Measurements from ENCODE around the gene MAOA.
"Not testable (repeated sequence)": the region's sequence is repeated elsewhere in the genome, so short reads cannot be mapped to it uniquely, and the experiment has no call there.

MAOA gene

DNA sequence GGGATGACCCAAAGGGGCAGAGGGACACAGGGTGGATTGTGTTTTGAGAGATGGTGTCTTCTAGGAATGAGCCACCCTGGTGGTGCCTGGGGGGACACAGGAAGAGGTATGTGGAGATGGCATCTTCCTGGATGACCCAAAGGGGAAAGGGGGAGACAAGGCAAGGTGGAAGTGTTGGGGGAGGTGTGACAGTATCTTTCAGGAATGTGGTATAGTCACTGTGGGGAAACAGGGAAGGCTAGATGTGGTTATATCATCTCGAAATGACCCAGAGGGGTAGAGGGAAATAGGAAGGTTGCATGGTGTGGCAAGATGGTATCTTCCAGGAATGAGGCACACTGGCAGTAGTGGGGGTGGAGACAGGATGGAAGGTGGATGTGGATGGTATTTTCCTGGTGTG, 62.9 kb downstream of the MAOA start:
- no peaks in the 10 kb centered on the region for H3K4me1 ChIP-seq (ENCODE audit: insufficient read depth, low read length)
- H3K27me3 ChIP-seq (ENCODE audit: control insufficient read depth in 1 of 2, insufficient read depth in 2 of 2, low read length in 2 of 2), result no peaks in the 10 kb centered on the region
- H3K36me3 ChIP-seq (ENCODE audit: insufficient read depth, low read length), result peaks cover 7% of the 10 kb centered on the region
- no peak overlapping the region for H3K27ac ChIP-seq (ENCODE audit: low read depth, low read length)
- H3K9ac ChIP-seq (ENCODE audit: low read length), result no peak overlapping the region
- no peaks in the 10 kb centered on the region for H3K9me3 ChIP-seq (ENCODE audit: low read length)
- no peak overlapping the region for H3K4me3 ChIP-seq (ENCODE audit: low read depth in 1 of 2, low read length in 2 of 2)

DNA sequence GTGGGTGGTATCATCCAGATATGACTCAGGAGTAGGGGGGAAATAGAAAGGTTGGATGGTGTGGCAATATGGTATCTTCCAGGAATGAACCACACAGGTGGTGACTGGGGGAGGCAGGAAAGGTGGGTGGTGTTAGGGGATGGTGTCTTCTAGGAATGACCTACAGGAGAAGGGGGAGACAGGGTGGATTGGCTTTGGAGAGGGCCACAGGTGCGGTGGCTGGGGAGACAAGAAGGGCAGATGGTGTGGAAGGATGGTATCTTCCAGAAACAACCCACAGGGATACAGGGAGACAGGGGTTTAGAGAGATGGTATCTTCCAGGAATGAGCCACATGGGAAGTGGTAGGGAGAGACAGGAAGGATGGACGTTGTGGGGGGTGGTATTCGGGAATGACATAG, 64.0 kb downstream of the MAOA start:
- Histone ChIP-seq H3K27ac (ENCODE audit: low read depth, low read length) (no peak overlapping the region), H3K27me3 (ENCODE audit: control insufficient read depth in 1 of 2, insufficient read depth in 2 of 2, low read length in 2 of 2) (no peaks in the 10 kb centered on the region), H3K9ac (ENCODE audit: low read length) (no peak overlapping the region), H3K36me3 (ENCODE audit: insufficient read depth, low read length) (peaks cover 7% of the 10 kb centered on the region), H3K4me1 (ENCODE audit: insufficient read depth, low read length) (no peaks in the 10 kb centered on the region), H3K4me3 (ENCODE audit: low read depth in 1 of 2, low read length in 2 of 2) (no peak overlapping the region), H3K9me3 (ENCODE audit: low read length) (no peaks in the 10 kb centered on the region)

DNA sequence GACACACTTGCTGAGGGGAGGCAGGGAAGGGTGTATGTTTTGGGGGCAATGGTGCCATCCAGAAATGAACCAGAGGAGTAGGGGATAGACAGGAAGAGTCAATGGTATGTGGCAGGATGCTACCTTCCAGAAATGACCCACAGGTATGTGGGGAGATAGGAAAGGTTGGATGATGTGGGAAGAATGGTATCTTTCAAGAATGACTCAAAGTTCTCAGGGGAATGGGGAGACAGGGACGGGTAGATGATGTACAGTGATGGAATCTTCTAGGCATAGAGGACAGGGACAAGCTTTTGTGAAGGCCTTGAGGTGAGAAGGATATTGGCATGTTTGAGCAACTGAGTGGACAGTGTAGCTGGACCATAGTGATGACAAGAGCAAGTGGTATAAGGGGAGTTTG, 64.9 kb downstream of the MAOA start:
- Histone ChIP-seq H3K9me3 (ENCODE audit: low read length) (no peaks in the 10 kb centered on the region), H3K36me3 (ENCODE audit: insufficient read depth, low read length) (peaks cover 7% of the 10 kb centered on the region), H3K4me1 (ENCODE audit: insufficient read depth, low read length) (no peaks in the 10 kb centered on the region), H3K27me3 (ENCODE audit: control insufficient read depth in 1 of 2, insufficient read depth in 2 of 2, low read length in 2 of 2) (no peaks in the 10 kb centered on the region), H3K9ac (ENCODE audit: low read length) (no peak overlapping the region), H3K4me3 (ENCODE audit: low read depth in 1 of 2, low read length in 2 of 2) (no peak overlapping the region), H3K27ac (ENCODE audit: low read depth, low read length) (no peak overlapping the region)

DNA sequence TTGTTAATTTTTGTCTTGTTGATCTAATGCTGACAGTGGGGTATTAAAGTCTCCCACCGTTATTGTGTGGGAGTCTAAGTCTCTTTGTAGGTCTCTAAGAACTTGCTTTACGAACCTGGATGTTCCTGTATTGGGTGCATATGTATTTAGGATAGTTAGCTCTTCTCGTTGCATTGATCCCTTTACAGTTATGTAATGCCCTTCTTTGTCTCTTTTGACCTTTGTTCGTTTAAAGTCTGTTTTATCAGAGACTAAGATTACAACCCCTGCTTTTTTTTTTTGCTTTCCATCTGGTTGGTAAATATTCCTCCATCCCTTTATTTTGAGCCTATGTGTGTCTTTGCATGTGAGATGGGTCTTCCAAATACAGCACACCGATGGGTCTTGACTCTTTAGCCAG, 69.1 kb downstream of the MAOA start:
- not testable (repeated sequence) for H3K27me3 ChIP-seq (ENCODE audit: control insufficient read depth in 1 of 2, insufficient read depth in 2 of 2, low read length in 2 of 2); H3K4me1 ChIP-seq (ENCODE audit: insufficient read depth, low read length); H3K4me3 ChIP-seq (ENCODE audit: low read depth in 1 of 2, low read length in 2 of 2); H3K9ac ChIP-seq (ENCODE audit: low read length); H3K9me3 ChIP-seq (ENCODE audit: low read length); H3K27ac ChIP-seq (ENCODE audit: low read depth, low read length); H3K36me3 ChIP-seq (ENCODE audit: insufficient read depth, low read length)

DNA sequence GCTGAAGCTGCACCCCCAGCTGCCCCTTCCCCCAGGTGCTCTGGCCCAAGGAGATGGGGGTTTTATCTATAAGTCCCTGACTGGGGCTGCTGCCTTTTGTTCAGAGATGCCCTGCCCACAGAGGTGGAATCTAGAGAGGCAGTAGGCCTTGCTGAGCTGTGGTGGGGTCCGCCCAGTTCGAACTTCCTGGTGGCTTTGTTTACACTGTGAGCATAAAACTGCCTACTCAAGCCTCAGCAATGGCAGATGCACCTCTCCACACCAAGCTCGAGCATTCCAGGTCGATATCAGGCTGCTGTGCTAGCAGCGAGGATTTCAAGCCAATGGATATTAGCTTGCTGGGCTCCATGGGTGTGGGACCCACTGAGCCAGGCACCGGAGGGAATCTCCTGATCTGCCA, 71.2 kb downstream of the MAOA start:
- H3K27me3 ChIP-seq (ENCODE audit: control insufficient read depth in 1 of 2, insufficient read depth in 2 of 2, low read length in 2 of 2); H3K9me3 ChIP-seq (ENCODE audit: low read length); H3K27ac ChIP-seq (ENCODE audit: low read depth, low read length); H3K4me1 ChIP-seq (ENCODE audit: insufficient read depth, low read length); H3K36me3 ChIP-seq (ENCODE audit: insufficient read depth, low read length); H3K4me3 ChIP-seq (ENCODE audit: low read depth in 1 of 2, low read length in 2 of 2); H3K9ac ChIP-seq (ENCODE audit: low read length): not testable (repeated sequence)

DNA sequence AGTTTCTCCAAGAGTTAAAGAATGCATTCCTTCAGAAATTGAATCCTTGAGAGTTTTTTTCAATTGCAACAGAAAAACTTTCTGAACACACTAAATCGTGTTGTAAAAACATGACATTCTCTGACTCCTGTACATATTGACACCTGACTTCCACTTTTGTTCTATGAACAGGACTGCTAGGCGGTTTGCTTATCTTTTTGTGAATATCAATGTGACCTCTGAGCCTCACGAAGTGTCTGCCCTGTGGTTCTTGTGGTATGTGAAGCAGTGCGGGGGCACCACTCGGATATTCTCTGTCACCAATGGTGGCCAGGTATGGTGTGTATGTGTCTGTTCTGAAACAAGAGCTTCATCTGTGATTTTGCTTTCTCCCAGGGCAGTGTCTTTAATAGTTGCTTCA, 71.9 kb downstream of the MAOA start:
- Histone ChIP-seq H3K9me3 (ENCODE audit: low read length) (no peaks in the 10 kb centered on the region), H3K27me3 (ENCODE audit: control insufficient read depth in 1 of 2, insufficient read depth in 2 of 2, low read length in 2 of 2) (no peaks in the 10 kb centered on the region), H3K4me1 (ENCODE audit: insufficient read depth, low read length) (no peaks in the 10 kb centered on the region), H3K4me3 (ENCODE audit: low read depth in 1 of 2, low read length in 2 of 2) (no peak overlapping the region), H3K36me3 (ENCODE audit: insufficient read depth, low read length) (no peaks in the 10 kb centered on the region), H3K9ac (ENCODE audit: low read length) (no peak overlapping the region), H3K27ac (ENCODE audit: low read depth, low read length) (no peak overlapping the region)

DNA sequence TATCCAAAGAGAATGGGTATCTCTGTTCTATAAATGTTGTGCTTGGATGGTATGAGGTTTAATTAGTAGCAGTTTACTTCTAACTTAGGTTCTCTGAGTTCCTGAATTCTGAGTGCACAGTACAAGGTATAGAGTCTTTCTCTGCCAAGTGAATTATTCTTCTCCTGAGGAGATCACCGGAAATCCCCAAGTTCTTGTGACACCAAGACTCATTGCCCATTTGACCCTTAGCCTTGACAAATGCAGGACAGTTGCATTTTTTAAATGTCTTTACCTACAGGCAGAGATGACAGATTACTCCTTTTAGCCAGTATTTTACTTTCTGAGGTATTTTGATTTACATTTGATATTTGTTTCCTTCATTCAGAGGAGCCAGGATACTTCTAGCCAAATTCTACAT, 72.9 kb downstream of the MAOA start:
- no peak overlapping the region for H3K27ac ChIP-seq (ENCODE audit: low read depth, low read length)
- H3K27me3 ChIP-seq (ENCODE audit: control insufficient read depth in 1 of 2, insufficient read depth in 2 of 2, low read length in 2 of 2), result no peaks in the 10 kb centered on the region

DNA sequence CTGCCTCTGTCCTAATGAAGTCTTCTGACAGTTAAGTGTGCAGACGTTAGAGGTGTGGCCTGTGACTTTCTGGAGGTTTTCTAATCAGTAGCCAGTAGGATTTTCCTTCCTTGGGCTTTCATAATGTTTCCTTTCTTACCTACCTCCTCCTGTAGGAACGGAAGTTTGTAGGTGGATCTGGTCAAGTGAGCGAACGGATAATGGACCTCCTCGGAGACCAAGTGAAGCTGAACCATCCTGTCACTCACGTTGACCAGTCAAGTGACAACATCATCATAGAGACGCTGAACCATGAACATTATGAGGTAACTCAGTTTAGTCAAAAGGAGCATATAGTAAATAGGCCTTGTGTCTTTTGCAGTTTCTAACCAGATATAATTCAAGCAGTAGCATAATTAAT, 75.0 kb downstream of the MAOA start:
- Histone ChIP-seq H3K4me3 (ENCODE audit: low read depth in 1 of 2, low read length in 2 of 2) (no peak overlapping the region), H3K27me3 (ENCODE audit: control insufficient read depth in 1 of 2, insufficient read depth in 2 of 2, low read length in 2 of 2) (no peaks in the 10 kb centered on the region), H3K9ac (ENCODE audit: low read length) (no peak overlapping the region), H3K36me3 (ENCODE audit: insufficient read depth, low read length) (no peaks in the 10 kb centered on the region), H3K27ac (ENCODE audit: low read depth, low read length) (no peak overlapping the region), H3K4me1 (ENCODE audit: insufficient read depth, low read length) (no peaks in the 10 kb centered on the region), H3K9me3 (ENCODE audit: low read length) (no peaks in the 10 kb centered on the region)

More for the DNA sequence above, 72.9 kb downstream of the MAOA start:
- Histone ChIP-seq H3K9me3 (ENCODE audit: low read length) (no peaks in the 10 kb centered on the region), H3K4me1 (ENCODE audit: insufficient read depth, low read length) (no peaks in the 10 kb centered on the region), H3K9ac (ENCODE audit: low read length) (no peak overlapping the region), H3K4me3 (ENCODE audit: low read depth in 1 of 2, low read length in 2 of 2) (no peak overlapping the region), H3K36me3 (ENCODE audit: insufficient read depth, low read length) (no peaks in the 10 kb centered on the region)

DNA sequence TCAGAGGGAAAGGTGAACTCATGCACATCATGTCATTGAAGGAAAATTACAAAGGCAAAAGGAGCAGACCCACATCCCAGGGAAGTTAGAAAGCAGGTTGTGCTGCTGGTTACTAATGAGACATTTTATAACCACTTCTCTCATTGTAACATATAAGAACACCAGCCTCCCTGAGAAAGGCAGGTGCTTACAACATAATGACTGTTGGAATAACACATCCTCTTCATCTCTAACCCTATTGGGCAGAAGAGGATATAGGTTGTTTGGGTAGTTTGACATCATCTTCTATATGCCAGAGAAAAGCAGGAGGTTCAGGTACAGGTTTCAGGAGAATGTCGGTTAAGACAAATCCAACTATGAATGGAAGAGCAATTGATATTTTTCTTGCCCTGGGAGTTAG, 77.6 kb downstream of the MAOA start:
- Histone ChIP-seq H3K27me3 (ENCODE audit: control insufficient read depth in 1 of 2, insufficient read depth in 2 of 2, low read length in 2 of 2) (no peaks in the 10 kb centered on the region), H3K27ac (ENCODE audit: low read depth, low read length) (no peak overlapping the region), H3K9me3 (ENCODE audit: low read length) (no peaks in the 10 kb centered on the region), H3K36me3 (ENCODE audit: insufficient read depth, low read length) (no peaks in the 10 kb centered on the region), H3K9ac (ENCODE audit: low read length) (no peak overlapping the region), H3K4me3 (ENCODE audit: low read depth in 1 of 2, low read length in 2 of 2) (no peak overlapping the region), H3K4me1 (ENCODE audit: insufficient read depth, low read length) (no peaks in the 10 kb centered on the region)

DNA sequence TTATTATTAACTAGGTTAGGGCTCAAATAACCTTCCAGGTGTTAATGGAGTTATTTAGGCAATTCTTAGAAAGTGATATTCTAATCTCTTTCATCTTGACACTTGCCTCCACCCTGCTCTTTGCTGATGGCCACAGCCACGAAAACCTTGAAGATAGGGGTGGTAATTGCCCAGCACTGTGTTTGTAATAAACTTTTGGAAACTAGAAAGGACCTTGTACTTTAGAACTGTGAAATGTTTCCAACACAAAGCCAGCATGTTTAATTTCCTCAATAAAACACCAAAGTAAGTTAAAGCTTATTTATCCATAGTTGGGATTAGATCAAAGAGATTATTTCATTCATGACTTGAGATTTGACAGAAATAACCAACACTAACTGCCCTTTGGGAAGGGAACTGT, 78.3 kb downstream of the MAOA start:
- Histone ChIP-seq H3K27me3 (ENCODE audit: control insufficient read depth in 1 of 2, insufficient read depth in 2 of 2, low read length in 2 of 2) (no peaks in the 10 kb centered on the region), H3K4me1 (ENCODE audit: insufficient read depth, low read length) (no peaks in the 10 kb centered on the region), H3K36me3 (ENCODE audit: insufficient read depth, low read length) (no peaks in the 10 kb centered on the region), H3K9me3 (ENCODE audit: low read length) (no peaks in the 10 kb centered on the region), H3K27ac (ENCODE audit: low read depth, low read length) (no peak overlapping the region), H3K4me3 (ENCODE audit: low read depth in 1 of 2, low read length in 2 of 2) (no peak overlapping the region), H3K9ac (ENCODE audit: low read length) (no peak overlapping the region)

DNA sequence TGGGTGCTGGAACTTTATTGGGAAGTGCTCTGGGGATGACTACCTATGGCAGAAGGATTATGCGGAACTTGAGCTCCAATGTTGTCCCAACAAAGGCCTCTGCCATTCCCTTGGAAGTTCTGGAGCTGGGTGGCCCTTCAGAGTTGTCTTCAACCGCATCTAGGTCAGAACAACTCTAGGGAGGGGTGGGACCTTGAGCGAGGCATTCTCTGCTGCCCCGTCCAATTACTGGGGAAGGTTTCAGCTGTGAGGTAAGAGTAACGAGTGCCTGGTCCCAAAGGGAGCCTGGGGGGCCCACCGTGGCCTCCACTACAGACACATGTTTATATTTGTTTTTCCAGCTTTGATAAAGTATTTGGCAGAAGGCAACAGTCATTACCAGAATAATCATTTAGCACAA, 79.4 kb downstream of the MAOA start:
- H3K27me3 ChIP-seq (ENCODE audit: control insufficient read depth in 1 of 2, insufficient read depth in 2 of 2, low read length in 2 of 2), result no peaks in the 10 kb centered on the region
- H3K27ac ChIP-seq (ENCODE audit: low read depth, low read length), result no peak overlapping the region
- H3K9me3 ChIP-seq (ENCODE audit: low read length), result no peaks in the 10 kb centered on the region
- no peaks in the 10 kb centered on the region for H3K36me3 ChIP-seq (ENCODE audit: insufficient read depth, low read length)
- no peaks in the 10 kb centered on the region for H3K4me1 ChIP-seq (ENCODE audit: insufficient read depth, low read length)
- H3K9ac ChIP-seq (ENCODE audit: low read length), result no peak overlapping the region
- H3K4me3 ChIP-seq (ENCODE audit: low read depth in 1 of 2, low read length in 2 of 2), result no peak overlapping the region

DNA sequence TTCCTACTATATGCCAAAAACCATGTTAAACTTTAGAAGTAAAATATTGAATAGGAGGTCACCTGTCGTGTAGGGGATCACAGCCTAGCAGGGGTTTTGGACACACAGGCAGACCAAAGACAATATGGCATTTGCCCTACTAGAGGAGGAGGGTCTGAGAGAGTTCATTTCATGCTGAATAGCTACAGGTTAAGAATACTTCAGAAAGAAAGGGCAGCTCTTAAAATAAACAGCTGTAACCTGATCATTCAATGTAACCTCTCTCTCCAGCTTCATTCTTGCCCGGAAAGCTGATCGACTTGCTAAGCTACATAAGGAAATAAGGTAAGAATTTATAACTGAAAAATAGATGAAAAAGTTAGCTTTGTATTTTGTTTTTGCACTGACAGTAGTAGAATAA, 79.9 kb downstream of the MAOA start:
- Histone ChIP-seq H3K4me3 (ENCODE audit: low read depth in 1 of 2, low read length in 2 of 2) (no peak overlapping the region), H3K4me1 (ENCODE audit: insufficient read depth, low read length) (no peaks in the 10 kb centered on the region), H3K27me3 (ENCODE audit: control insufficient read depth in 1 of 2, insufficient read depth in 2 of 2, low read length in 2 of 2) (no peaks in the 10 kb centered on the region), H3K27ac (ENCODE audit: low read depth, low read length) (no peak overlapping the region), H3K9ac (ENCODE audit: low read length) (no peak overlapping the region), H3K9me3 (ENCODE audit: low read length) (no peaks in the 10 kb centered on the region), H3K36me3 (ENCODE audit: insufficient read depth, low read length) (no peaks in the 10 kb centered on the region)

Measured in muscle layer of colon (tissue), 2 donors.